K562 (cell line): ENCODE data around the gene WDR81. TPM values are rescaled to one million over a fixed set of nuclear protein-coding genes. Genes with fewer than 3 reads are reported as not detected.

Experiments used
- CBFA2T3 ChIP-seq: fragments of 450-650 bp; IDR thresholded peaks from 2 replicates; pipeline ENCODE4 v1.6.1; 2017
- CCNT2 ChIP-seq: IDR thresholded peaks from 2 replicates; pipeline ENCODE4 v1.6.1; 2011; ENCODE audit warnings: borderline replicate concordance, low read depth, mild to moderate bottlenecking, moderate library complexity, mixed read lengths, low read length; ENCODE audit not compliant: insufficient read length; ENCODE audit errors: extremely low read depth
- CLOCK ChIP-seq: fragments of 250-450 bp; sonication (Bioruptor Pico); IDR thresholded peaks from 2 replicates; pipeline ENCODE4 v1.4.0; 2020; ENCODE audit warnings: mild to moderate bottlenecking, moderate library complexity, borderline replicate concordance
- CTCF ChIP-seq, 3 experiments: IDR thresholded peaks in 2 of 3; conservative IDR thresholded peaks in 1 of 3; 2 replicates each; pipeline ENCODE4 v1.5.1; 2011 to 2012; ENCODE audit warnings: low read length in 3 of 3, mild to moderate bottlenecking in 3 of 3, control low read depth in 2 of 3, improper control_type of control experiment in 1 of 3, inconsistent platforms in 1 of 3, low read depth in 1 of 3, mixed read lengths in 1 of 3, moderate library complexity in 1 of 3; ENCODE audit not compliant: insufficient read depth in 2 of 3
- DLX4 ChIP-seq: fragments of 250-450 bp; sonication (Bioruptor Pico); IDR thresholded peaks from 2 replicates; pipeline ENCODE4 v1.6.1; 2021; ENCODE audit warnings: mild to moderate bottlenecking
- HIVEP1 ChIP-seq: fragments of 250-450 bp; sonication (Bioruptor Pico); IDR thresholded peaks from 2 replicates; pipeline ENCODE4 v1.4.0; 2020; ENCODE audit warnings: mild to moderate bottlenecking
- HMG20A ChIP-seq: fragments of 450-650 bp; formaldehyde crosslinking; conservative IDR thresholded peaks from 2 replicates; pipeline ENCODE4 v1.4.0; 2020; ENCODE audit warnings: mild to moderate bottlenecking, mixed read lengths
- HNRNPK ChIP-seq: fragments of 200-400 bp; formaldehyde crosslinking; IDR thresholded peaks from one replicate; pipeline ENCODE4 v1.6.1; 2018; ENCODE audit warnings: mild to moderate bottlenecking, low read depth, low read length; ENCODE audit not compliant: poor library complexity, severe bottlenecking
- KLF16 ChIP-seq: IDR thresholded peaks from 2 replicates; pipeline ENCODE4 v1.6.1; 2016; ENCODE audit warnings: antibody characterized with exemption
- MAX ChIP-seq: sonication (generic); formaldehyde crosslinking; IDR thresholded peaks from 2 replicates; pipeline ENCODE4 v1.9.0; 2022; ENCODE audit warnings: mild to moderate bottlenecking, missing genetic modification reagents
- RBBP5 ChIP-seq: fragments of 200-600 bp; sonication (generic); IDR thresholded peaks from 2 replicates; pipeline ENCODE4 v1.6.1; 2012; ENCODE audit warnings: borderline replicate concordance, mild to moderate bottlenecking, low read length, control low read depth, inconsistent platforms; ENCODE audit not compliant: insufficient read depth, poor library complexity, severe bottlenecking
- RCOR1 ChIP-seq, 2 experiments: IDR thresholded peaks; 2 replicates each; pipeline ENCODE4 v1.6.1; 2012; ENCODE audit warnings: low read depth in 2 of 2, low read length in 2 of 2, borderline replicate concordance in 1 of 2, improper control_type of control experiment in 1 of 2
- SMARCC2 ChIP-seq: fragments of 450-650 bp; IDR thresholded peaks from 2 replicates; pipeline ENCODE4 v1.6.1; 2017; ENCODE audit warnings: antibody characterized with exemption, moderate library complexity, mild to moderate bottlenecking, low read depth
- SP1 ChIP-seq: sonication (generic); formaldehyde crosslinking; IDR thresholded peaks from 2 replicates; pipeline ENCODE4 v1.8.1; 2022; ENCODE audit warnings: mild to moderate bottlenecking, missing genetic modification reagents
- U2AF2 ChIP-seq: fragments of 200-400 bp; formaldehyde crosslinking; optimal IDR thresholded peaks from 2 replicates; pipeline ENCODE3; 2017; ENCODE audit warnings: low read depth, mild to moderate bottlenecking, low read length
- ZBTB5 ChIP-seq: fragments of 450-650 bp; IDR thresholded peaks from 2 replicates; pipeline ENCODE4 v1.6.1; 2017; ENCODE audit warnings: antibody characterized with exemption
- ZNF347 ChIP-seq: fragments of 450-650 bp; formaldehyde crosslinking; IDR thresholded peaks from 2 replicates; pipeline ENCODE4 v1.4.0; 2020; ENCODE audit warnings: low read depth, mild to moderate bottlenecking, moderate library complexity
- ZNF707 ChIP-seq: fragments of 250-450 bp; sonication (Bioruptor Pico); conservative IDR thresholded peaks from 2 replicates; pipeline ENCODE4 v1.8.0; 2022; ENCODE audit warnings: inconsistent platforms, mild to moderate bottlenecking, moderate library complexity
- ZSCAN32 ChIP-seq: fragments of 450-650 bp; formaldehyde crosslinking; IDR thresholded peaks from 2 replicates; pipeline ENCODE4 v1.4.0; 2020; ENCODE audit warnings: mild to moderate bottlenecking, moderate library complexity
- polyA plus RNA-seq, 8 experiments: library from polyadenylated mRNA; depleted of rRNA in 4 of 8; stranded (reverse) in 5 of 8; unstranded in 3 of 8; fragments of >200 nt; fragmentation: Nextera tagmentation in 2 of 8; fragmentation: Illumina TruSeq in 1 of 8; extraction: Ambion mirVana in 2 of 8; extraction: Trizol in 1 of 8; gene quantifications; 2 replicates each; pipeline versions ENCODE4 v1.2.1 to v1.2.3, GENCODE V29; 2011 to 2014; ENCODE audit warnings: inconsistent platforms in 1 of 8, missing spikeins in 1 of 8
- total RNA-seq, 7 experiments: library from RNA; depleted of rRNA in 6 of 7; stranded (reverse); fragments of >200 nt in 6 of 7; fragmentation: Illumina TruSeq in 2 of 7; extraction: Trizol in 2 of 7; gene quantifications; 2 replicates each; pipeline versions ENCODE4 v1.2.1 to v1.2.3, GENCODE V29; 2011 to 2021; ENCODE audit warnings: low replicate concordance in 1 of 7

The WDR81 gene
- total and polyA plus RNA-seq, 9 of the 15 experiments (the other 6 are each of a cell fraction or from before 2014, with no cell fraction given), result 0.01 to 17.1 (median 3.3) TPM

- TF ChIP-seq CLOCK (CRISPR knock-in tag) (no peak), SP1 (CRISPR knock-in tag) (no peak), CBFA2T3 (peak; percentile 62), MAX (no peak), DLX4 (CRISPR knock-in tag) (no peak), HNRNPK (no peak), RCOR1 (IDR thresholded peaks at IDR 0.05; ENCODE audit: borderline replicate concordance in 1 of 2, low read depth in 2 of 2, low read length in 2 of 2) (peak in 1 of 2 experiments; percentile 55; a peak in 1 of 4 replicates), KLF16 (peak; percentile 64; the same call in 1 of the 2 replicates), SMARCC2 (no peak), U2AF2 (no peak), CTCF (IDR thresholded peaks at IDR 0.05 in 2 of 3, conservative IDR thresholded peaks at IDR 0.05 in 1 of 3; ENCODE audit: insufficient read depth in 2 of 3, low read depth in 1 of 3, low read length in 3 of 3) (no peak), HMG20A (CRISPR knock-in tag) (no peak), RBBP5 (no peak), HIVEP1 (CRISPR knock-in tag) (no peak), ZNF707 (CRISPR knock-in tag) (no peak), ZBTB5 (no peak), ZNF347 (CRISPR knock-in tag) (no peak), ZSCAN32 (no peak), CCNT2 (no peak)
Observed at GRCh38 chr17:1736348-1737281, 12.1 kb downstream of the WDR81 start (continued).
